Nephron progenitor cell (in vitro differentiated cells): ENCODE data around the gene SAMSN1.

Source experiments
- DNase-seq: peaks from one replicate; pipeline ENCODE4 v3.0.0; 2021
- H3K27ac Mint-ChIP-seq: 2 replicates; pipeline ENCODE4 v1.8.0; 2021; ENCODE audit warnings: mild to moderate bottlenecking, moderate library complexity, mixed read lengths
- H3K27me3 Mint-ChIP-seq: 2 replicates; pipeline ENCODE4 v1.8.0; 2021; ENCODE audit warnings: mild to moderate bottlenecking, low read depth, mixed read lengths; ENCODE audit not compliant: poor library complexity
- H3K36me3 Mint-ChIP-seq: 2 replicates; pipeline ENCODE4 v1.8.0; 2021; ENCODE audit warnings: low read depth, mixed read lengths
- H3K4me1 Mint-ChIP-seq: 2 replicates; pipeline ENCODE4 v1.8.0; 2021; ENCODE audit warnings: mixed read lengths
- H3K4me3 Mint-ChIP-seq: 2 replicates; pipeline ENCODE4 v1.8.0; 2021; ENCODE audit warnings: mild to moderate bottlenecking, moderate library complexity, mixed read lengths
- H3K9me3 Mint-ChIP-seq: 2 replicates; pipeline ENCODE4 v1.8.0; 2021; ENCODE audit warnings: mild to moderate bottlenecking, moderate library complexity, mixed read lengths
- TF ChIP-seq, protein P1 (sequence below): fragments of 200-600 bp; sonication (generic); IDR thresholded peaks from 2 replicates; pipeline ENCODE4 v1.5.0; 2021; ENCODE audit warnings: antibody characterized with exemption

Gene SAMSN1

GRCh38 chr21:14545906-14546480, at the start of gene SAMSN1:
Gene SAMSN1 (minus strand): TSS chr21:14546315. CDS start chr21:14546261, 54 bp downstream.
- H3K27me3 Mint-ChIP-seq = no peaks in the 10 kb centered on the region
- H3K4me3 Mint-ChIP-seq = no peak within 1 kb of the TSS
- DNase-seq = no peak
- no peaks in the 10 kb centered on the region for H3K36me3 Mint-ChIP-seq
- no peaks in the 10 kb centered on the region for H3K4me1 Mint-ChIP-seq
- TF ChIP-seq, protein P1, sequence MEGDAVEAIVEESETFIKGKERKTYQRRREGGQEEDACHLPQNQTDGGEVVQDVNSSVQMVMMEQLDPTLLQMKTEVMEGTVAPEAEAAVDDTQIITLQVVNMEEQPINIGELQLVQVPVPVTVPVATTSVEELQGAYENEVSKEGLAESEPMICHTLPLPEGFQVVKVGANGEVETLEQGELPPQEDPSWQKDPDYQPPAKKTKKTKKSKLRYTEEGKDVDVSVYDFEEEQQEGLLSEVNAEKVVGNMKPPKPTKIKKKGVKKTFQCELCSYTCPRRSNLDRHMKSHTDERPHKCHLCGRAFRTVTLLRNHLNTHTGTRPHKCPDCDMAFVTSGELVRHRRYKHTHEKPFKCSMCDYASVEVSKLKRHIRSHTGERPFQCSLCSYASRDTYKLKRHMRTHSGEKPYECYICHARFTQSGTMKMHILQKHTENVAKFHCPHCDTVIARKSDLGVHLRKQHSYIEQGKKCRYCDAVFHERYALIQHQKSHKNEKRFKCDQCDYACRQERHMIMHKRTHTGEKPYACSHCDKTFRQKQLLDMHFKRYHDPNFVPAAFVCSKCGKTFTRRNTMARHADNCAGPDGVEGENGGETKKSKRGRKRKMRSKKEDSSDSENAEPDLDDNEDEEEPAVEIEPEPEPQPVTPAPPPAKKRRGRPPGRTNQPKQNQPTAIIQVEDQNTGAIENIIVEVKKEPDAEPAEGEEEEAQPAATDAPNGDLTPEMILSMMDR = no peak
- no peaks in the 10 kb centered on the region for H3K9me3 Mint-ChIP-seq
- no peak within 1 kb of the TSS for H3K27ac Mint-ChIP-seq

GRCh38 chr21:14595449-14595848, 49.3 kb upstream of the SAMSN1 start:
- peaks cover 3% of the 10 kb centered on the region for H3K27me3 Mint-ChIP-seq
- H3K9me3 Mint-ChIP-seq = peaks cover 9% of the 10 kb centered on the region
- TF ChIP-seq, protein P1 = no peak
- no peak overlapping the region for H3K27ac Mint-ChIP-seq
- no peaks in the 10 kb centered on the region for H3K4me1 Mint-ChIP-seq
- DNase-seq = no peak
- H3K4me3 Mint-ChIP-seq = no peak overlapping the region
- no peaks in the 10 kb centered on the region for H3K36me3 Mint-ChIP-seq

- H3K27ac Mint-ChIP-seq = no peak overlapping the region
- no peaks in the 10 kb centered on the region for H3K36me3 Mint-ChIP-seq
- DNase-seq = no peak
- H3K4me1 Mint-ChIP-seq = no peaks in the 10 kb centered on the region
- H3K27me3 Mint-ChIP-seq = peaks cover 3% of the 10 kb centered on the region
- no peak overlapping the region for H3K4me3 Mint-ChIP-seq
- peaks cover 9% of the 10 kb centered on the region for H3K9me3 Mint-ChIP-seq
- TF ChIP-seq, protein P1 = no peak
These were observed 48.9 kb upstream of the SAMSN1 start for GRCh38 chr21:14594967-14595366.

DNA sequence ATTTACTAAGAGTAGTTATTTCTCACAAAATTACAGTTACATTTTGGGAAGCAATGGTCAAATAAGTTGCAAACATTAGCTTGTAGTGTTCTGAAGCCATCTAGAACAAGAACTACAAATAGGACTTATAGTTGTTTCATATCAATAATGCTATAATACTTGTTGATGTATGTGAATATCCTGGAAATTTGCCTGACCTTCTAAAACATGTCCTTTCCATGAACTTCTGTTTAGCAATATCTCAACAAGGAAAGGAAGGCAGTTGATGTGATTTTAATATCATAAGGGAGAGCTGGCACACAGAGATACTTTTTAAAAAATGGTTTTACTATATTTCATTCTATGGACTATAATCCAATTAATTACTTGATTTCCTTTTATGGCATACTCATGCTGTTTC, 47.1 kb upstream of the SAMSN1 start:
- no peaks in the 10 kb centered on the region for H3K36me3 Mint-ChIP-seq
- peaks cover 7% of the 10 kb centered on the region for H3K27me3 Mint-ChIP-seq
- H3K27ac Mint-ChIP-seq = no peak overlapping the region
- H3K4me1 Mint-ChIP-seq = no peaks in the 10 kb centered on the region
- TF ChIP-seq, protein P1 = no peak
- peaks cover 13% of the 10 kb centered on the region for H3K9me3 Mint-ChIP-seq
- no peak for DNase-seq
- H3K4me3 Mint-ChIP-seq = no peak overlapping the region

GRCh38 chr21:14592296-14593000, 46.3 kb upstream of the SAMSN1 start:
- no peak for DNase-seq
- no peak overlapping the region for H3K27ac Mint-ChIP-seq
- TF ChIP-seq, protein P1 = no peak
- H3K4me1 Mint-ChIP-seq = no peaks in the 10 kb centered on the region
- peaks cover 4% of the 10 kb centered on the region for H3K27me3 Mint-ChIP-seq
- peaks cover 13% of the 10 kb centered on the region for H3K9me3 Mint-ChIP-seq
- H3K36me3 Mint-ChIP-seq = no peaks in the 10 kb centered on the region
- H3K4me3 Mint-ChIP-seq = no peak overlapping the region

DNA sequence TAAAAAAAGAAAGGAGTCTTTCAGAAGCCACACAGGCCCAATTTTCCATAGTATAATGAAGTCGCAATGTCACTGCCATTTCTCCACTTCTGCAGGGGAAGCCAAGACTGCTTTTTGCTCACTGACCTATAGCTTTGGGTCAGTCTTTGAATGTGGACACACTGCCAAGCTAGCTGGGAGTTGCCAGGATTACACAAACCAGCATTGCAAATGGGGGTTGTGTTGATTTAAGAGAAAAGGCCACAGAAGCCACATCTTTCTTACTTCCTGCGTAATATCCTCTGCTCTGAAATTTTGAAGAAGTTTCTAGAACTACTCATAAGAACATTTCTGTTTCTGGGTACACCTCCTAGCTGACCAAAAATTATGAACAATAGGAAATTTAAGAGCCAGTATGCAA, 45.8 kb upstream of the SAMSN1 start:
- Mint-ChIP-seq H3K27me3 (peaks cover 4% of the 10 kb centered on the region), H3K36me3 (no peaks in the 10 kb centered on the region), H3K4me1 (no peaks in the 10 kb centered on the region), H3K27ac (no peak overlapping the region), H3K4me3 (no peak overlapping the region), H3K9me3 (peaks cover 13% of the 10 kb centered on the region)
- TF ChIP-seq, protein P1 = no peak
- DNase-seq = no peak
